NCI-H2196 (cell line): Measurements from ENCODE around the gene KDM5A.
"Not testable (repeated sequence)": the region's sequence is repeated elsewhere in the genome, so short reads cannot be mapped to it uniquely, and the experiment has no call there.

Experiments
- DNase-seq: peaks from one replicate; lab custom pipeline; 2025; ENCODE audit not compliant: unreplicated experiment; lab: John Stamatoyannopoulos, UW

Gene KDM5A

DNA sequence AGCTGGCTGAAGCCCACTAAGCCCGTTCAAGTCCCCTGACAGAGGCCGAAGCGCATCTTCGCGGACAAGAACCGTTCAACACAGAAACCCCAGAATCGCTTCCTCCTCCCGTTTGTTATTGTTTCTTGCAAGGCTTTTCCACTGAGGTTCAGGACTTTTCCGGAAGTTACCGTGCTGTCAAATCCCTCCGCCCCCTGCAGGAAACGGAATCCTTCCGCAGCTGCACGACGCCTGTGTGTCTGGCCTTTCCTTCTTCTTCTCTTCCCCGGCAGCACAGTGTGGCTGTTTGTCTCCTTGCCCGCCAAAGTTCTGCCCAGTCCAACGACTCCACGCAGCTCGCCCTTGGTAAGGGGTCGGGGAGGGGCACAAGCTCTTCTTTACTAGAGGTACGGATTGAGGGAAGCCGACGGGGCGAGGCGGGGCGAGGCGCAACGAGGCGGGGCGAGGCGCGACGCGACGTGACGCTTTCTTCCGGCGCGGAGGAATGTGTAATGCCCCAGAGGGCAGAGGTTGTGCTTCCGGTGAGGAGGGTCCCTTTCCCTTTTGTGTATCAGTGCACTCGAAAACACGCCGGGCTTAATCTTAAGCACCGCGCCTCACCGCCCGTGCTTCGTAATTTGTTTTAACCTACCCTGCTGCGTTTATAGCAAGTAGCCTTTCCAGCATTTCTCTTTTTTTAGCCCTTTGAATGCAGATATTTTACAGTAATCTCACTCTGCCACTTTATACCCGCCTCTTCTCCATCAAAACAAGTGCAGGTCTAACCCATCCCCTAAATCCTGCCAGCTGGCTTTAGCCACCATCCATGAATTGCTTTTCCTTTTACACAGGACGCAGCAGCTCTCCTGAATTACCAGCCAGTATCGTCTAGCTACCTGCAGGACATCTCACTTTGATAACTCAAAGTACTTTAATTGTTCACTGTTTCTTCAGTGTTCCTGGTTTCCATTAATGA, at the start of gene KDM5A:
Gene KDM5A (minus strand): TSS at position 179 of the 955 bp plus-strand sequence. CDS start 229 bp downstream, outside the sequence.
- DNase-seq, result no peak

DNA sequence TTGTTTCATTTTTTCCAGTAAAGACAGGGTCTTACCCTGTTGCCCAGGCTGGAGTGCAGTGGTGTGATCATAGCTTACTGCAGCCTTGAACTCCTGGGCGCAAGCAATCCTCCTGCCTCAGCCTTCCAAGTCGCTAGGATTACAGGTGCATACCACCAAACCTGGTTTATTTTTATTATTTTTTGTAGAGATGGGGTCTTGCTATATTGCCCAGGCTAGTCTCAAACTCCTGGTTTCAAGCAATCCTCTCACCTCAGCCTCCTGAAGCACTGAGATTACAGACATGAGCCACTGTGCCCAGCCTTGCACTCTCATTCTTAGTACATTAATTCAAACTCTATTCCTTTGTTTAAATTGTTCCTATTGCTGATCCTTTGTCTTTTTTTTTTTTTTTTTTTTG, 46.6 kb upstream of the KDM5A start:
- DNase-seq, result not testable (repeated sequence)

DNA sequence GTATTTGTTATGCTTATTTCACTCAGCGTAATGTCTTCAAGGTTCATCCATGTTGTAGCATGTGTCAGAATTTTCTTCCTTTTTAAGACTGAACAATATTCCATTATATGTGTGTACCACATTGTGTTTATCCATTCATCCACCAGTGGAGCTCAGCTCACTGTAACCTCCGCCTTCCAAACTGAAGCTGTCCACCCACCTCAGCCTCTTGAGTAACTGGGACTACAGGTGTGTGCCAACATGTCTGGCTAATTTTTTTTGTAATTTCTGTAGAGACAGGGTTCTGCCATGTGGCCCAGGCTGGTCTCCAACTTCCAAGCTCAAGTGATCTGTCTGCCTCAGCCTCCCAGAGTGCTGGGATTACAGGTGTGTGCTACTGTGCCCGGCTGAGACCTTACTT, 33.4 kb upstream of the KDM5A start:
- no peak for DNase-seq

DNA sequence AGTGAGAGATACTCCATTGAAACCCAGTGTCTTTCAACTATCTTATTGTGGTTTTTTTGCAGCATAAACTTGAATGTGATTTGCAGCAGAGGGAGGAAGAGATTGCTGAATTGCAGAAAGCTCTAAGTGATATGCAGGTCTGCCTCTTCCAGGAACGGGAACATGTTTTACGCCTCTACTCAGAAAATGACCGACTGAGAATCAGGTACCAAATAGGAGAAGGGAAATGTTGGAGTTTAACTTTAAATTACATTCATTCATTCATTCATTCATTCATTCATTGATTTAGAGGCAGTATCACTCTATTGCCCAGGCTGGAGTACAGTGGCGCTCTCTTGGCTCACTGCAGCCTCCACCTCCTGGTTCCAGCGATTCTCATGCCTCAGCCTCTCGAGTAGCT, 29.3 kb upstream of the KDM5A start:
- no peak for DNase-seq

DNA sequence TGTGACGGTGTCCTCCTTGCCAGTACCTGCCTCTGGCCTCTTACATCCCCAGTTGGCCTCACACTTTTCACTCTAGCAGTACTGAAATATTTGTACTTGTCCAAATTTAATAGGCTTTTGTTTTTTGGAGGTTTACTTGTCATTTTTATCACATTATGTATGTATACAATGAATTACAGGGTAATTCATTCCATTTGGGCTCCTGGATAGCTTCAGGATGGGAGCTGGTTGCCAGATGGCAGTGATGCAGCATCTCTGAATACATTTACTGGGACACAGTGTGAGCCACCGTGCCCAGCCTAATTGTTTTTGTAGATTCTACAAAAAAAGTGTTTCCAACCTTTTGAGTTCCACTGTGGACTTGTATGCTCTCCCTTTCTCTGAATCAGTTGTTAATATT, 25.7 kb upstream of the KDM5A start:
- DNase-seq, result no peak

DNA sequence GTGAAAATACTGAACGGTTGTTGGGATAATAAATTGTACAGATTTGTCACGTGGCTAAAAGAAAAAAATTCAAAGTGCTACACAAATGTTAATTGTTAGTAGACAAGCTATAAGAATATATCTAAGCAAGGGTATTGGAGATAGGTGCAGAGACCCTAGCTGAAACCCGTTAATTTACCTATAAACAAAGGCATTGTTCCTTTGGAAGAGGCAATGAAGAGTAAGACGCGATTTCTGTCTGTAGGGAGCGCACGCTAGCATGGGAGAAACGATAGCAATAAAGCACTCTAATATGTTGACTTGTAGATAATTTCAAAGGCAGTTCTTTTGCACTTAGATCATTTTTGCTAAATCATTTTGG, 12.9 kb upstream of the KDM5A start:
- DNase-seq, result no peak

DNA sequence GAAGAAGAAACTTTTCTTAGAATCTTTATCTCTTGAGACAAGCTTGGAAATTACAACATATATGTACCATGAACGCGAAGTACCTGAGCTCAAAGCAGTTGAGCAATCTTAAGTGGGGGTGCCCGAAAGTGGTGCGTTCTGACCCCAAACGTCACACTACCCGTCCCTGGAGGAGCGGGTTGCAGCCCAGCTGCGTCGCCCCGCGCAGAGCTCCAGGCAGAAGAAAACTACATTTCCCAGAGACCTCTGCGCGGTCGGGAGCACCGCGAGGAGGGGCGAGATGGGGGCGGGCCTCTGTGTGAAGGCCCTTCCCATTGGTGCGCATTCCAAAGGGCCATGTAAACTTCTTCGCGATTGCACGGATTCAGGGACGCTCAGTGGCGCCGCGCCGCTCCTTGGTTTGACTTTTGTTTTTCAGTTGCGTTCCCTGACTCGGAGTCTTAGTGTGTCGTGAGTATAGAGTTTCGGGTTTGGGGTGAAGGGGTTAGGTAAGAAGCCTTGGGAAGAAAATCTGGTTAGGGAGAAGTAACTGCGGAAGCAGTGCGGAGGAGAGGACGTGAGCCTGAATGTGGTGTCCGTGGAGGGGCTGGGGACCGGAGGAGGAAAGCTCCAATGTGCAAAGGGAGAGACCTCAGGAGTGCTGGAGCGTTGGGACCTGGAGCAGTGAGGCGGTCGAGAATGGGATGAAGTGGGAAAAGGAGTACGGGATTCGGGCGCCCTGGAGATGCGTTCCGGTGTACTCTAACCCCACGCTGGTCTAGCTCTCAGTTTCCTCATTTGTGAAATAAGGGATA, 12.3 kb upstream of the KDM5A start, which contains the start of gene CCDC77:
Gene CCDC77 (plus strand): TSS at position 410 of the 794 bp plus-strand sequence. CDS start 7,740 bp downstream, outside the sequence.
- no peak for DNase-seq

DNA sequence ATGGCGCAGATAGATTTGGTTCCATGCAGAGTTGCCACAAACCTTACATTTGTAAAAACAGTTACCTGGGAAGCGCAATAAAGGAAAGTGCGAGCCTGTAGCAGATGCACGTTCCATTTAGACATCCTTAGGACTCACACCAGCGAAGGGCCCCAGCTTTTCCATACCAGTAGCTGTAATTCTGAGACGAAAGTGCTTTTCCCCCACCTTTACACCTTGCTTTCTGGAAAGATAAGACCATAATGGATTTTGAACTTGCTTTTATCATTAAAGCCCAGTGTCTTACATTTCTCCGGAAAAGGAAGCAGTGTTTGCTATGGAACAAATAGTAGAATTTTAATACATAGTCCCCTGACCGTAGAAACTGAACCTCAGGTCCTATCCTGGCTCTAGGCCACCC, 11.7 kb upstream of the KDM5A start:
- DNase-seq, result no peak

DNA sequence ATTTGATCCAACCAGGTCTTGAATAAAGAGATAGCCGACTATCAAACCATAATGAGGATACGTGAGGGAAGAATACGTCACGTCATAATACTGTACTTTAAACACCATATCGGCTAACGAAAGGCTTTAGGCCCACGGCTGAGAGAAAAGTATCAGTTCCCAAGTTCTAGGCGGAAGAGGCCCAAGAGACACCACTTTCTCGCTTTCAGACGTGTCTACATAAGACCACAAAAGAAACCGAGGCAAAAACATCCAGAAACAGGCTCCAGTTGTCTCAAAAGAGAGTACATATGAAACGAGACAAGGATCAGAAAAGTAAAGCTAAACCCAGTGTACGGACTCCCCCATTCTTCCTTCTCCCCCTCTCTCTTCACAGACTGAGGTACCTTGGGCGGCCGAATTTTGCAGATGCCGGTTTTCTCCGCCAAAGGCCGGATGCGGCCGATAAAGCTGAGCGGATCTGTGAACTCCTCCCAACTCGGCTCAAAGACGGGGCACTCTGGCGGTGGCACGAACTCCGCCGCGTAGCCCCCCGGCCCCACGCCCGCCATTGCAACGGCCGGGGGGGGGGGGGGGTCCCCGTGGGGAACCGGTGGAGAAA, 479 bp downstream of the KDM5A start:
- DNase-seq, result no peak

DNA sequence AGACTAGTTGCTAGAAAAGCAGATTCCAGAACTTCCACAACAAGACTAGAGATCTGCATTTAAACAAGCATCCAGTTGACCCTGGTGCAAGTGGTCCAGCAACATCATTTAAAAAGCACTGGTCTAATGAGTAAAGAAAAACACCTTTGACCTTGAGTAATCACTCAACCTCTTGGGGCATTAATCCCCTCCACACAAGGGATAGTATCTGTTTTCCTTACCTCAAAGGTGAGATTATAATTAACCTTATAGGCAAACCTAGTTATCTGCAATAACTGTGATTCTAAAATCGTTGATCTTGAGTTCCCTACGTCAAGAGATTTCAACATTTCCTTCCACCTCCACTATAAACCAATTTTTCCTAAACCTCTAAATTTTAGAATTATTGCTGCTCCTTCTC, 1.1 kb downstream of the KDM5A start:
- DNase-seq, result no peak

DNA sequence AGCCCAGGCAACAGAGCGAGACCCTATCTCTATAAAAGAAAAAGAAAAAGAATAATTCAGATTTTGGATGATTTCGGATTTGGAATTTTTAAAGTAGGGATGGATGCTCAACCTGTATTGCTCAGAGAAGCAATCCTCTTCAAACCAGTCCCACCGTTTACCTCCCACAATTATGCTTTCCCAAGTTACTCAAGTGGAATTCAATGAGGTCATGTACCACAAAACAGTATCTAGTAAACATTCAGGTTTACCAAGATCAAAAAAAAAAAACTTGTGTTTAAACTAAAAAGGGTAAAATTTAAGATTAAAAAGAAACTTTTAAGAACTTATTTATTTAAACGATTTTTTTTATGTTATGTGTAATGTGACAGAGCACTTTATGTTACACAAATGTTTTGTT, 2.5 kb downstream of the KDM5A start:
- DNase-seq, result no peak

DNA sequence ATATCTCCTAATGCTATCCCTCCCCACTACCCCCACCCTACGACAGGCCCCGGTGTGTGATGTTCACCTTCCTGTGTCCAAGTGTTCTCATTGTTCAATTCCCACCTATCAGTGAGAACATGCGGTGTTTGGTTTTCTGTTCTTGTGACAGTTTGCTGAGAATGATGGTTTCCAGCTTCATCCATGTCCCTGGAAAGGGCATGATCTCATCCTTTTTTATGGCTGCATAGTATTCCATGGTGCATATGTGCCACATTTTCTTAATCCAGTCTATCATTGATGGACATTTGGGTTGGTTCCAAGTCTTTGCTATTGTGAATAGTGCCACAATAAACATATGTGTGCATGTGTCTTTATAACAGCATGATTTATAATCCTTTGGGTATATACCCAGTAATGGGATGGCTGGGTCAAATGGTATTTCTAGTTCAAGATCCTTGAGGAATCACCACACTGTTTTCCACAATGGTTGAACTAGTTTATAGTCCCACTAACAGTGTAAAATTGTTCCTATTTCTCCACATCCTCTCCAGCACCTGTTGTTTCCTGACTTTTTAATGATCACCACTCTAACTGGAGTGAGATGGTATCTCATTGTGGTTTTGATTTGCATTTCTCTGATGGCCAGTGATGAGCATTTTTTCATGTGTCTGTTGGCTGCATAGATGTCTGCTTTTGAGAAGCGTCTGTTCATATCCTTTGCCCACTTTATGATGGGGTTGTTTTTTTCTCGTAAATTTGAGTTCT, 18.2 kb downstream of the KDM5A start:
- DNase-seq, result not testable (repeated sequence)

DNA sequence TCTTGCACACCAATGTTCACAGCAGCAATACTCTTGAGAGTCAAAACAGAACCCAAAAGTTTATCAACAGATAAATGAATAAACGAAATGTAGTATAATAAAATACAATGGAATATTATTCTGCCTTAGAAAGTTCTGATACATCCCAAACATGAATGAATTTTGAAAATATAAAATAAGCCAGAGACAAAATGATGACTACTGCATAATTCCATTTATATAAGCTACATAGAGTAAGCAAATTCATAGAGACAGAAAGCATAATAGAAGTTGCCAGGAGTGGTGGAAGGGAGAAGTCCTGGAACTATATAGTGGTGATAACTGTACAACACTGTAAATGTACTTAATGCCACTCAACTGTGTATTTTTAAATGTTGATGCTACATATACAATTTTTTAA, 21.1 kb downstream of the KDM5A start:
- DNase-seq, result no peak

DNA sequence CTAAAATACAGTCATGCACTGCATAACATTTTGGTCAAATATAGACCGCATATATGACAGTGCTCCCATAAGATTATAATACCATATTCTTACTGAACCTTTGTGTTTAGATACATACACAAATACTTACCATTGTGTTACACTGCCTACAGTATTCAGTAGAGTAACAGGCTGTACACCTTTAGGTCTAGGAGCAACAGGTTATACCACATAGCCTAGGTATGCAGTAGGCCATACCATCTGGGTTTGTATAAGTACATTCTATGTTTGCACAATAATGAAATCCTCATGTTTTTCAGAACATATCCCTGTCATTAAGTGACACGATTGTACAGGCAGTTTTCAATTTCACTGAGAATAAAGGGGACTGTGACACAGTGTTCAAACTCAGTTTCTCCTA, 22.3 kb downstream of the KDM5A start:
- DNase-seq, result no peak

DNA sequence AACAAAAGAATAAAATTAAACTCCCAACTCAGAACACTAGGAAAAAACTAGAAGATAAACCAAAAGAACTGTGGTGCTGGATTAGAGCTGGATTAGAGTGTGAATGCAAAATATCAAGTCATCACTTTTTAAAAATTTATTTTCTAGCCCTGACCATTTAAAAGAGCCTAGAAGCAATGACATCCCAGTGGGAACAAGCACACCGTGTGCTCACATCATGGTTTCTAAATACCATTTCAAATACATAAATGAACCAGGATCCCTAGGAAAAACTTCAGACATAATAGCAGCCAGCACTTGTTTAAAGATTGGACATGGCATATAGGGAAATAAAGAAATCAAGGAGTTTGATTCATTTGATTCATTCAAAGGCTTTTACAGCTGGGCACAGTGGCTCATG, 30.0 kb downstream of the KDM5A start:
- DNase-seq, result no peak

DNA sequence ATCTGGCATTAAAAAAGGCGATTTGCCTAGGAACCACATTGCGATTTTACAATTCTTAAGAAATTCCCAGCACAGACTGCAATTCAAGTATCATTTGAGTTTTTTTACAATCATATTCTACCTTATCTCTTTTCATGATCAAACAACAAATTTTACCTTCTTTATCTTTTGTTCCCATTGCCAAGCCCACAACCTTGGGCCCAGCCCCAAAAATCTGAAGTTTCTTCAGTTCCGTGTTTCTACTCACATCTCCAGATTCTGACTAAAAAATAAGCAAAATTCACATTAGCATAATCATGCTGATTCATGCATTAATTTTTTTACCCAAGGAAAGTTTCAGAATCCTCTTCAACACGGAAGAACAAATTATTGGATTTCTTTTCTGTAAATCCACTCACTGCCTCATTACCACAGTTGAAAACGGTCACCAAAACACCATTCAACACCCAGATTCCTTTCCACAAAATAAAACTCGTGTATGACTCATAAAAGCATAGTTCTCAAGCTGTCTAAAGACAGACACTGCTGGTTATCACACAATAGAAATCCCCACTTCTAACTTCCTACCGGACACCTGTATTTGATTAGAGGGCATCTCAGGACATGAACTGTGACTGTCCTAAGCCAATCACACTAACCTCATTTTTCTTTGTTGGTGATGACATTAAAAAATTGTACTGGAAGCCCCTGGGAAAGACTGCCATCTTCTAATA, 32.7 kb downstream of the KDM5A start:
- DNase-seq, result no peak

DNA sequence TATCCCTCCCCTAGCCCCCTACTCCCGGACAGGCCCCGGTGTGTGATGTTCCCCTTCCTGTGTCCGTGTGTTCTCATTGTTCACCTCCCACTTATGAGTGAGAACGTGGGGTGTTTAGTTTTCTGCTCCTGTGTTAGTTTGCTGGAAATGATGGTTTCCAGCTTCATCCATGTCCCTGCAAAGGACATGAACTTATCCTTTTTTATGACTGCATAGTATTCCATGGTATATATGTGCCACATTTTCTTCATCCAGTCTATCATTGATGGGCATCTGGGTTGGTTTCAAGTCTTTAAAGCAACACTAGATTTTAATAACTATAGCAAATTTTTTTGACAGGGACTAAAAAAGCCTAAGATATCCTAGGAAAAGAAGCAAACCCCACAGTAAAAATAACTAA, 37.9 kb downstream of the KDM5A start:
- not testable (repeated sequence) for DNase-seq

DNA sequence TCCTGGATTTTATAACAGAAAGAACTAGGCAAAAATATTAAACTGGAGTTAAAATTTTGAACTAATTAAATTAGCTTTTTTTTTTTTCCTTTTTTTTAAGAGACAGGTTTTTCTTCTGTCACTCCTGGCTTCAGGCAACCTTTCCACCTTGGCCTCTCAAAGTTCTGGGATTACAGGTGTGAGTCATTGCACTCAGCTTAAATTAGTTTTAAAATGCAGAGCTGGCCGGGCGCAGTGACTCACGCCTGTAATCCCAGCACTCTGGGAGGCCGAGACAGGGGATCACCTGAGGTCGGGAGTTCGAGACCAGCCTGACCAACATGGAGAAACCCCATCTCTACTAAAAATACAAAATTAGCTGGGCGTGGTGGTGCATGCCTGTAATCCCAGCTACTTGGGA, 39.5 kb downstream of the KDM5A start:
- not testable (repeated sequence) for DNase-seq

DNA sequence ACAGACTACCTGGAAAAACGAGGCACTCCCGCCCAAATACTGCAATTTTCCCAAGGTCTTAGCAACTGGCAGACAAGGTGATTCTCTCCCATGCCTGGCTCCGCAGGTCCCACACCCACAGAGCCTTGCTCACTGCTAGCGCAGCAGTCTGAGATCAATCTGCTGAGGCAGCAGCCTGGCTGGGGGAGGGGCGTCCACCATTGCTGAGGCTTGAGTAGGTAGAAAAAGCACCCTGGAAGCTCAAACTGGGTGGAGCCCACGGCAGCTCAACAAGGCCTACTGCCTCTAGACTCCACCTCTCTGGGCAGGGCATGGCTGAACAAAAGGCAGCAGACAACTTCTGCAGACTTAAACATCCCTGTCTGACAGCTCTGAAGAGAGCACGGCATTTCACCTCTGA, 46.1 kb downstream of the KDM5A start:
- not testable (repeated sequence) for DNase-seq

DNA sequence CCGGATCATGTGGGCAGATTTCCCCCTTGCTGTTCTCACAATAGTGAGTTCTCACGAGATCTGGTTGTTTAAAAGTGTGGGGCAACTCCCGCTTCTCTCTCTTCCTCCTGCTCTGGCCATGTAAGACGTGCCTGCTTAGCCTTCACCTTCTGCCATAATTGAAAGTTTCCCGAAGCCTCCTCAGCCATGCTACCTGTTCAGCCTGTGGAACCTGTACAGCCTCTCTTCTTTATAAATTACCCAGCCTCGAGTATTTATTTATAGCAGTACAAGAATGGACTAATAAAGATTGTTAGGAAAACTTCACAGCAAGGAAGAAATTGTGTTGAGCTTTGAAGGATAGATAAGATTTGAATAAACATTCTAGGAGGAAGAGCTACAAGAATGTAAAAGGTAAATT, 52.1 kb downstream of the KDM5A start:
- no peak for DNase-seq
